A549 (cell line): ENCODE results near the gene RALGDS.

Experiments
- CBX2 ChIP-seq: fragments of 200-600 bp; sonication (generic); IDR thresholded peaks from 2 replicates; pipeline ENCODE4 v1.6.1; 2016; ENCODE audit warnings: low read depth, mild to moderate bottlenecking, borderline replicate concordance
- CEBPB ChIP-seq, 2 experiments: fragments of >200 bp in 1 of 2; sonication (Bioruptor Twin) in 1 of 2; formaldehyde crosslinking in 1 of 2; IDR thresholded peaks; 2 replicates each; pipeline ENCODE4 v1.6.1; 2012 to 2016
- EP300 ChIP-seq, 2 experiments: fragments of >200 bp; sonication (Bioruptor Twin); formaldehyde crosslinking; IDR thresholded peaks; 2 replicates in 1 of 2; 3 replicates in 1 of 2; pipeline ENCODE4 v1.6.1; 2016 to 2017
- POLR2A ChIP-seq: IDR thresholded peaks from 2 replicates; pipeline ENCODE4 v1.6.1; 2012; ENCODE audit warnings: mild to moderate bottlenecking, low read length
- POLR2AphosphoS2 ChIP-seq: conservative IDR thresholded peaks from 2 replicates; pipeline ENCODE4 v1.6.1; 2012; ENCODE audit warnings: low read length, improper control_type of control experiment, inconsistent platforms
- RARB ChIP-seq: fragments of 250-450 bp; sonication (Bioruptor Pico); IDR thresholded peaks from 2 replicates; pipeline ENCODE4 v1.8.0; 2021; ENCODE audit warnings: mild to moderate bottlenecking, moderate library complexity
- RFX5 ChIP-seq: fragments of 450-650 bp; IDR thresholded peaks from 2 replicates; pipeline ENCODE4 v1.7.1; 2014; ENCODE audit warnings: antibody characterized with exemption, mild to moderate bottlenecking, moderate library complexity
- TF ChIP-seq, protein P1 (sequence below): fragments of >200 bp; sonication (Bioruptor Twin); formaldehyde crosslinking; IDR thresholded peaks from 3 replicates; pipeline ENCODE4 v1.5.1; 2016

DNA sequence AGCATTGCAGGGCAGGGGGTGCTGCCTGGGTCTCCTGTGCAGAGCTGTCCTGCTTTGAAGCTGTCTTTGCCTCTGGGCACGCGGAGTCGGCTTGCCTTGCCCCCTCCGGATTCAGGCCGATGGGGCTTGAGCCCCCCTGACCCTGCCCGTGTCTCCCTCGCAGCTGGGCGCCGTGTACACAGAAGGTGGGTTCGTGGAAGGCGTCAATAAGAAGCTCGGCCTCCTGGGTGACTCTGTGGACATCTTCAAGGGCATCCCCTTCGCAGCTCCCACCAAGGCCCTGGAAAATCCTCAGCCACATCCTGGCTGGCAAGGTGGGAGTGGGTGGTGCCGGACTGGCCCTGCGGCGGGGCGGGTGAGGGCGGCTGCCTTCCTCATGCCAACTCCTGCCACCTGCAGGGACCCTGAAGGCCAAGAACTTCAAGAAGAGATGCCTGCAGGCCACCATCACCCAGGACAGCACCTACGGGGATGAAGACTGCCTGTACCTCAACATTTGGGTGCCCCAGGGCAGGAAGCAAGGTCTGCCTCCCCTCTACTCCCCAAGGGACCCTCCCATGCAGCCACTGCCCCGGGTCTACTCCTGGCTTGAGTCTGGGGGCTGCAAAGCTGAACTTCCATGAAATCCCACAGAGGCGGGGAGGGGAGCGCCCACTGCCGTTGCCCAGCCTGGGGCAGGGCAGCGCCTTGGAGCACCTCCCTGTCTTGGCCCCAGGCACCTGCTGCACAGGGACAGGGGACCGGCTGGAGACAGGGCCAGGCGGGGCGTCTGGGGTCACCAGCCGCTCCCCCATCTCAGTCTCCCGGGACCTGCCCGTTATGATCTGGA is 56.6 kb downstream of the RALGDS start:
- TF ChIP-seq EP300 (IDR thresholded peaks at IDR 0.05) (no peak), CBX2 (no peak), RARB (CRISPR knock-in tag) (no peak), POLR2A (no peak), RFX5 (no peak), POLR2AphosphoS2 (no peak), CEBPB (IDR thresholded peaks at IDR 0.05) (no peak)
- TF ChIP-seq, protein P1, sequence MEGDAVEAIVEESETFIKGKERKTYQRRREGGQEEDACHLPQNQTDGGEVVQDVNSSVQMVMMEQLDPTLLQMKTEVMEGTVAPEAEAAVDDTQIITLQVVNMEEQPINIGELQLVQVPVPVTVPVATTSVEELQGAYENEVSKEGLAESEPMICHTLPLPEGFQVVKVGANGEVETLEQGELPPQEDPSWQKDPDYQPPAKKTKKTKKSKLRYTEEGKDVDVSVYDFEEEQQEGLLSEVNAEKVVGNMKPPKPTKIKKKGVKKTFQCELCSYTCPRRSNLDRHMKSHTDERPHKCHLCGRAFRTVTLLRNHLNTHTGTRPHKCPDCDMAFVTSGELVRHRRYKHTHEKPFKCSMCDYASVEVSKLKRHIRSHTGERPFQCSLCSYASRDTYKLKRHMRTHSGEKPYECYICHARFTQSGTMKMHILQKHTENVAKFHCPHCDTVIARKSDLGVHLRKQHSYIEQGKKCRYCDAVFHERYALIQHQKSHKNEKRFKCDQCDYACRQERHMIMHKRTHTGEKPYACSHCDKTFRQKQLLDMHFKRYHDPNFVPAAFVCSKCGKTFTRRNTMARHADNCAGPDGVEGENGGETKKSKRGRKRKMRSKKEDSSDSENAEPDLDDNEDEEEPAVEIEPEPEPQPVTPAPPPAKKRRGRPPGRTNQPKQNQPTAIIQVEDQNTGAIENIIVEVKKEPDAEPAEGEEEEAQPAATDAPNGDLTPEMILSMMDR = no peak
